ENCODE results near the gene BACH2.

- no peak for TF ChIP-seq CTCF (IDR thresholded peaks at IDR 0.05; ENCODE audit: low read depth, low read length, poor library complexity, severe bottlenecking)
- no peak for TF ChIP-seq EZH2phosphoT487 (IDR thresholded peaks at IDR 0.05; ENCODE audit: borderline replicate concordance, low read length)
These were observed 46.9 kb upstream of the BACH2 start for GRCh38 chr6:90343576-90343975.
